GM15510 (cell line): Measurements from ENCODE around the gene LBH.

Source experiments
- POLR2A ChIP-seq: IDR thresholded peaks from 3 replicates; pipeline ENCODE4 v1.6.1; 2011; ENCODE audit warnings: borderline replicate concordance; ENCODE audit not compliant: insufficient read length; ENCODE audit errors: extremely low read depth

Gene LBH

DNA sequence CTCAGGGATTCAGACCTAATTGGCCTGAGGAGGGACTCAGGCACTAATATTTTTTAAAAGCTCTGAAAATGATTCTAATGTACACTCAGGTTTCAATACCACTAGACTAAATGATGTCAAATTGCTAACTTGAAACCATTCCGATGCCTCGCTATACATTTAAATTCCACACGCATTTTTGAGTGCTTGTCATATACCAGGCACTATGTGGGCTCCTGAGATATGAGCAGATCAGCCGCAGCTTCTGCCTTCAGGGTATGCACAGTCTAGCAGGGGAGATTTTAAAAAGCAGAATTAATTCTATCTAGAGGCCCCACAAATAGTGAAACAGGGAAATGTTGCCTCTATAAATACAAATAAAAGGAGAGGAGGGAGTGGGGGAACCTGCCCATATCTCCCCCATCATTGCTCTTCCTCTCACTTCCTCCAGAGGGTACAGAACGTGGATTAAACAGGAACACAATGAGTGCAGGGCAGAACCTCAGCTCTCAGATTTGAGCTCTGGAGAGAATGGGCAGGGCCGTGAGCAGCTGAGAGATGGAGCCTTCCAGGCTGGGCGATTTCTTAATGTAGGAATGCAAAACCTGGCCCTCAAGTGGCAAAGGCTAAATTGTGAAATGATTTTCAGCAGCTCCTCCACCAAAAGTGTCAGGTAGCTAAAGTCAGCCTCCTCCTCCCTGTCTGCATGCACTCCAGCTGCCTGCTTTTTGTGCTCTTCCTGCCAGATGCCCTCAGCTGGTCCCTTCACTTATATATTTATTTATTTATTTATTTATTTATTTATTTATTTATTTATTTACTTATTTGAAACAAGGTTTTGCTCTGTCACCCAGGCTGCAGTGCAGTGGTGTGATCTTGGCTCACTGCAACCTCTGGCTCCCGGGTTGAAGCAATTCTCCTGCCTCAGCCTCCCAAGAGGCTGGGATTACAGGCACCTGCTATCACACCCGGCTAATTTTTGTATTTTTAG is 24.6 kb upstream of the LBH start:
- no peak for TF ChIP-seq POLR2A

DNA sequence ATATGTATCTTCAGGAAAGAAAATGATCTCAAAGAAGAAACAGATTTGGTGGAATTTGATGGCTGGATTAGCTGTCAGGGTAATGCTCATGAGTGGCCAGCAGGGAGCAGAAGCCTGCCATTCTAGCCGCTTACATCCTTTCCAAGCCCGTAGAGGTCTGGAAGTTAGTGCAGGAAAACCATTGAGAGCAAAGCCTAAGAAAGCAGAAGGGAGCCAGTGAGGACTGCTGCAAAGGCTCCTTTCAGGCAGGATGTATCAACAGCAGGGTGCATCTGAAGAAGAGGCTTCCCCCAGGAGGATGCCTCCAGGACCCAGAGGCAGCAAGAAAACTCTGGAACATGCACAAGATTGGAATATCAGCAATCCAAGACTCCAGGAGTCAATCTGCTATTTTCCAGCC is 22.9 kb upstream of the LBH start:
- no peak for TF ChIP-seq POLR2A

DNA sequence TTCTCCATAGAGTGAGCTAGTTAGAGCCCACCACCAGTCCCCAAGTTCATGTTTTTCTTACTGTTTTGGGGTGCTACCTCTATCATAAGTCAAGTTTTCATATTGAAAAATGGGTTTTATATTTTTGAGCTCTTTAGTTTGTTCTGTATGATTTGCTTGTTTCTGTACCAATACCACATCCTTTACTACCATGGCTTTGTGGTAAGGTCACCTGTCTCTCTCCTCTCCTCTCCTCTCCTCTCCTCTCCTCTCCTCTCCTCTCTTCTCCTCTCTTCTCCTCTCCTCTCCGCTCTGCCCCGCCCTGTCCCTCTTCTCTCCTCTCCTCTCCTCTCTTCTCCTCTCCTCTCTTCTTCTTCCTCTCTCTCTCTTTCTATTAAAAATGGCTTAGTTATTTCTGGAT is 22.1 kb upstream of the LBH start:
- TF ChIP-seq POLR2A, result no peak

DNA sequence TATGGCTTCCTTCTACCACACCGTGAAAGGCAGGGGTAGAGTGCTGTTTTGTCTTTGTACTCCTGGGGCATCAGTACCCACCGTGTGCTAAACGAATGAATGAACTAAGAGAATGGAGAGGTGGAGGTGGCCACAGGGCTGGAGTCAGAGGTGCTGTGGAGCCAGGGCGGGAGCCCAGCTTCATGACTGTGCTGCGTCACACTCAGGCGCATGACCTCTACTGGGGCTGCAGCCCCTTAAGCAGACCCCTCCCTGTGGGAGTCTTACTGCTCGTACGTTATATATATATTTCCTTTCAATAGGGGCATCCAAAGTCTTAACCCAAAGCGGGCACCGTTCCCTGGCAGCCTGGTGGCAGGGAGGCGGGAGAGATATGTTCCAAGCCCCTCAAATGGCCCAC is 18.0 kb upstream of the LBH start:
- no peak for TF ChIP-seq POLR2A

DNA sequence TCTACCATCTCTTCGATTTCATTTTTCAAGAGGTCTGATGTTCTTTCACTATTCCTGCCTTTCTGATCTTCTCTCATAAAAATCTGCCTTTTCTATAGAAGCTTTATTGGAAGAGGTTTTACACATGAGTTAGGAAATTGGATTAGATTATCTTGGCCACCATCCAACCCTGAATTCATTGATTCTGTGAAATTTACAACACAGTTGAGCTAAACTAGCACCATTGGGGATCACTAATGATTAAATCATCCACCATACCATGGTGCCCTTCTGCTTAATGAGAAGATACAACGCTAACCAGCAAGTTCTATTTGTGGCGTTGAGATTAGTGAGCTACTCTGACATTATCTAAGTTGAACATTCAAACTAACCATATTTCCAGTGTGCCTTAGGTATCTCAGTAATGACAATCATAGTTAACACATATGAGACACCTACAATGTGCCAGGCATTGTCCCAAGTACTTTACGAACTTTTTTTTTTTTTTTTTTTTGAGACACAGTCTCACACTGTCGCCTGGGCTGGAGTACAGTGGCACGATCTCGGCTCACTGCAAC is 17.3 kb upstream of the LBH start:
- no peak for TF ChIP-seq POLR2A

DNA sequence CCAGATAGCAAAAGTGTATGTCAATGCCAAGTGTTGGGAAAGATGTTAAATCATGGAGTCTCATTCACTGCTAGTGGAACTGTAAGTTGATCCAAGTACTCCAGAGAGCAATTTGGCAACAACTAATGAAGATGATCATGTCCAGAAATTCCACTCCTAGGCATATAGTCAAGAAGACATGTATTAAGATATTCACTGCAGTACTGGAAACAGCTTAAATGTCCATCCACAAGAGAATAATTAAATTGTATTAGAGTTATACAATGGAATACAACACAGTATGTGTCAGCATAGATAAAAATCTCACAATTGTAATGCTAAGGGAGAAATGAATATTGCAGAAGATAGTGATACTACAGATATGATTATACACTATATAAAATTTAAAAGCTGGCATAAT is 15.2 kb upstream of the LBH start:
- no peak for TF ChIP-seq POLR2A

DNA sequence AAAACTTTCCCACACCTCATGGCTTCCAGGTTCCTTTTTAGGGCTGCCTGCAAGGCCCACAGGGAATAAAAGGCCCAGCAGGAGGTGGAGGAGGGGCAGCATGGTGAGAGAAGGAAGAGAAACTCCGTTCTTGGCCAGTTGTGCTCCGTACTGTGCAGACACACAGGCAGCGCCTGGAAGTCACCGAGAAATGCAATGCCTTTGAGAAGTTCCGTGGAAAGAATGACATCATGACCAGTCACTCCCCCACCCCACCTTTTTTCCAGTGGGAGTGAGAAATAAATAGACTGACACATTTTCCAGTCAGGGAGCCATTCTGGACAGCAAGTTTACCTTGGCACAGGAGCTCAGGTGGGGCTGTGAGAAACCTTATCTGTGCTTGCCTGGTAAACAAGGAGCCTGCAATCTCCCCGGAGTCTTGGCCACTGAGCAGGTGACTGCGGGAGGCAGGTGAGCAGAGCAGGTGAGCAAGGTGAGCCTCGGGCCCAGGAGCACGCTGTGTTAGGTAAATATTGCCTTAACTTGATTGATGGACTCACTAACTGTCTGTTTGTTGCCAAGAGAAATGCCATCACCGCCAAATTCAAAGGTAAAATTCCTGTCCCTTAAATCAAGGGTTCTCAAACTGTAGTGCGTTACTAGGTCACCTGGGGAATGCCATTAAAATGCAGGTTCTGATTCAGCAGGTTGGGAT is 13.5 kb upstream of the LBH start:
- TF ChIP-seq POLR2A, result no peak

DNA sequence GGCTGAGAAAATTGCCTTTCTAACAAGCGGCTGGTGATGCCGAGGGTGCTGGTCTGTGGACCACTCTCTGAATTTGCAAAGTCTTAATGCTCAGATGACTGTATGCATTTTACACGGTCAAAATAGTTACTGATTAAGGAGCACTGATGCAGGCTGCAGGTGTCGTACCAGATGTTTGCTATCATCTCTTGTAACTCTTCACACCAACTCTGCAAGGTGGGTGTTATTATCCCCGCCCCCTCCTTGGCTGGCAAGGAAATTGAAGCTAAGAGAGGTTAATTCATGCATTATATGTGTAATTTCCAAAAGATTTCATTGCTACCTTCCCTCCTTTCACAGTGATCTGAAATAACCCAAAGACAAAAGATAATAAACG is 13.0 kb upstream of the LBH start:
- no peak for TF ChIP-seq POLR2A

DNA sequence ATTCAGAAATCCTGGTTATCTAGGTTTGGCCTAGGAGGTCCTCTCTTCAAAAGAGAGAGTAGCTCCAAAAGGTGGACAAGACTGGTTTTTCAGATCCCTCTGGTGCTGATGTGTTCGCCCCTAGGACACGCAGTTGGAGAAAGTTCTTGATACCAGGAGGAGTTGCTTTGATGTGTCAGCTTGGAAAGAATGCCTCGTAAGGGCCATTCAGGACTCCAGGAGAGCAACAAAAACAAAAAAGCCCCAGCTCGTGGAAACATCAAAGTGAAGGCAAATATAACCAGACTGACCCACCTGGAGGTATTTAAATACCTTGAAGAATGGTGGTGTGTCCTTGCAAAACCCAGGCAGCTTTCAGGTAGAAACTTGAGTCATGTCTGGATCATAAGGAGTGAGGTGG is 12.5 kb upstream of the LBH start:
- TF ChIP-seq POLR2A, result no peak

DNA sequence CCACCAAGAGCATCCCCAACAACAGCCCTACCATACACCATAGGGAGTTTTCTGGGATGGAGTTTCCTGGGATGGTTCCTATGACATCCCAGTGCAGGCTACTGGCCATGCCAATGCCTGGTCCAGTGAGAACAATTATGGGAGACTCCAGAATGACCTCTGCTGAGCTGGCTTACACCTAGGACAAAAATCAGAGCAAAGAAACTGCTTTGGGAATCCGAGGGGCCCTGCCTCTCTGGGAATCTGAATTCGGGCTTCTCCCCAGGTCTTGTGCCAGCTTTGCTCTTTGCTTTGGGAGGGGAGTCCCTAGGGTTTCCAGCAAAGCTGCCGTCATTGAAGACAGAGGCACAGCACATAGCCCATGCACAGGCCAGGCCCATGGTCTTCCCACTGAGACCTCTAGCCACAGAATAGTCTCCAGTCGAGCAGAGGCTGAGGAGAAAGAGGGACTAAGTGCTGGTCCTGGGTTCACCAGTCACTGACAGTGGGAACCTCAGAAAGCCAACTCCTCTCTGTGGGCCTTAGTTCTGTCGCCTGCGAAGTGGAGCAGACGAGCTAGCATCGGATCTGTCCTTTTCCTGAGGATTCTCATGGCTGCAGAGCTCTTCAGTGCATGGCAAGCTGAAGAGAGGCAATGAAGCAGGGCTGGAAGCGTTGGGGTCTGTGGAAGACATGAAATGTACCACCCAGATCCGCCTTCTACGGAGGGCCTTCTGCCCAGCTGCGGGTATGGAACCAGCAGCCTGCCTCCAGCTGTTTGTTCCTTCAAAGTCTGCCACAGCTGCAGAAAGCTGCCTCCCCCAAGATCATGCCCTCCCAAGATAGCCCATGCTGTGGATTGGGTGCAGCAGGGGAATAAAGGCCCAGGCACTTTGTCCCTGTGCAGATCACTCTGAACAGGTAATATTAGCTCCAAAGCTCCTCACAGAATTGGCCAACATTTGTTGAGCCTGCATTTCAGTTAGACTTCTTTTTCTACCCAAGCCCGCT is 11.2 kb upstream of the LBH start:
- TF ChIP-seq POLR2A, result no peak

DNA sequence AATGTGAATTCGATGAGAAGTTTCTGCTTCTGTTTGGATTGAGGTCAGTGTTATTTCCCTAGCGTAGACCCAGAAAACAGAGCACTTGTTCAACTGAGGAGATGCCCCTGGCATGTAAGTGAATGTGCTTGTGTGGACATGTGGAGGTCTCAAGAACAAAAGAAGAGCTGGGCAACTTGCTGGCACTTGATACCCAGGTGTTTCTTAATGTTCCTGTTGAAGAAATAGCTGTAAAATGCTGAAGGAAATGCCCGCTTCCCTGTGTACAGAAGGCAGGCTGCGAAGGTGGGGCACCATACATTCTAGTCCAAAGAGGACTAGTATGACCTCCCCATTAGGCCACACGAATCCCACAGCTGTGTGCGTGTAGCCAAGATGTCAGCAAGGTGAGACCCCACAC is 9.8 kb upstream of the LBH start:
- no peak for TF ChIP-seq POLR2A

DNA sequence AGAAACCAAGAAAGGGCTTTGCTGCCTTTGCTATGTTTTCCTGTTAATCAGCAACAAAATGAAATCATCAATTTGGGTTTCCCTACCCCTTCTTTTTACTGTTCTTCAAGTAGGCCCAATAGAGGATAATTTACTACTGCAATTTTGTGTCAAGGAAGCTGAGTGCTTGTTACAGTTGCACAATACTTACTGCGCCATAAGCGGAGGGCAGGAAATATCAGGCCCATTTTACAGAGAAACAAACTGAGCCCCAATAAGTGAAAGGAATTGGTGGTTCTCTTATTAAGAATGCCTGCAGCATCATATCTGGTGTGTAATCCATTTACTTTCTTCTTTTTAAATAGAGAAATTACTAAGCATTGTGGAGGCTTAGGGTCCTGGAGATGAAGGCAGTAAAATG is 9.3 kb upstream of the LBH start:
- TF ChIP-seq POLR2A, result no peak

DNA sequence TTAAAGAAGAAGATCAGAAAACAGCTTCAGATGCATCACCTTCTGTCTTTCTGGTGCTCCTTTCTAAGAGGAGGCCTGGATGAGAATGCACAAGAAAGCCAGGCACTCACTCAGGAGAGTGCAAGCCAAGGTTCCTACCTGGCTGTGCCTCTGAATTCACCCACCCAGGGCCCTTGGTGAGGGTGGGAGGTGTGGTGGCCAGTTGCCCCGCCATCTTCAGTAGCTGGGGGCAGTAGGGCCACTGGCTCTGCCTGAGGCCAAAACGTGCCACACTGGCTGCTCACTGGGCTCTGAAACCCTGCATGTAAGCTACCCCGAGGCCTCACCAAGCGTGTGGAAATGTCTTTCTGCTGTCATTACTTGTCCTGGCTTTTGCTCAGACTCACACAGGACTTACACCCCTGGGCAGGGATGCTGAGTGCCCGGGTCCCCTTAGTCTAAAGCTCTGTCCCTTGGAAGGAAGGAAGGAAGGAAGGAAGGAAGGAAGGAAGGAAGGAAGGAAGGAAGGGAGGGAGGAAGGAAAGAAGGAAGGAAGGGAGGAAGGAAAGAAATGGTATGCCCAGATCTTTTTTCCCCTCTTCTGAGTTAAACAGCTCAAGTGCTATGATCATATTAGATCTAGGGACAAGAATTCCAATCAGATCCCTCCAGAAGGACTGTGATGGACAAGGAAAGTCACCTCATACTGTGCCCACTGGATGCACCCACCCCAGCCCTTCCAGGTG is 8.5 kb upstream of the LBH start:
- TF ChIP-seq POLR2A, result no peak

DNA sequence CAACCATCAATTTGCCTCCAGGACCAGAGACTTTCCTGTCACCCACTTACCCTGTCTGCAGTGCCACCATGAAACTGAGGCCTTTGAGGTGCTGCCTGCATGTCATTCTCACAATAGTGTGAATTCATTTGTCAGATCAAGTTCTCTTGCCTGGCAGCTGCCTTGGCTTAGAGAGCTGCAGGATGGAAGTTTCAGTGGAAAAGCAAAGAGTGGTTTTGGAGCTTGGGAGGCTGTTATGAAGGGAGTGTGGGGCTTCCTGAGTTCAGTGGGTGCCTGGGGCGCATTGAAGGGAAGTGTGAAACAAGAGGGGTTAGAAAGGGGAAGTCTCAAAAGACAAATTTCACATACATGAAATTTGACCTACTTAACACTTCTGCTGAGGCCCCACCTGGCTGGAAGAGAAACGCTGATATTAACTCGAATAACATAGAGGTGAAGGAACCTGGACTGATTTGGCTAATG is 7.9 kb upstream of the LBH start:
- TF ChIP-seq POLR2A, result no peak

DNA sequence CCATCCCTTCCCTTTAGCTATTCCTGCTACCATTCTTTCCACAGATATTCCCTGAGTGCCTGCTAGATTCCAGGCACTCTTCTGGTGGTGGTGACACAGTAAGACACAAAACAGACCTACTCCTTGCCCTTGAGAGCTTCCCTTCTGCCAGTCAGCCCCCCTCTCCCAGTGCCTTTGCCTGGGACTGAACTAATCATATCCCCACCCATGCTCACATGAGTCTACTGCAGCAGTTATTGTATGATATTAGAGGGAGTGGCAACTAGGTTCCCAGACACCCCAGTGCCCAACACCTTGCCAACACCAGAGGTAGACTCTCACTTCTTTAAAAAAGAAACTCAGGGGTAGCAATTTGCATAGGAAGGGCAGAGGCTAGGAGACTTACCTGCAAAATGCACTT is 7.2 kb upstream of the LBH start:
- TF ChIP-seq POLR2A, result no peak
